ENCODE data around the gene PSMG2.

DNA sequence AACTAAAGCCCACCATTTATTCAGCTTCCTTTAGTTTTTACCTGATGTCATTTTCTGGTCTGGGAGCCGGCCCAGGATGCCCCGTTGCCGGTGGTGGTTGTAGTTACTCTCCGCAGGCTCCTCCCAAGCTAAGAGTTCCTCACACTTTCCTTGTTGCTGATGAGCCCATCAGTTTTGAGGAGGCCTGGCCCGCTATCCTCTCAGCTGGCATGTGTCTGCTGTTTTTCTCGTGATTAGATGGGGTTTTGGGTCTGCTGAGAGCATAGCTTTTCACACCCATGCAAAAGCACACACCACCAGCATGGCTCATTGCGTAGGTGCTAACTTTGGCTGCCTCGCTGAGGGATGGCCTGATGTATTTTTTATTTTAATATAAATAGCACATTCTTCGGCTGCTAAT, 72.1 kb downstream of the PSMG2 start:
- no peak for TF ChIP-seq POLR2A (IDR thresholded peaks at IDR 0.05)
- TF ChIP-seq, protein P1, sequence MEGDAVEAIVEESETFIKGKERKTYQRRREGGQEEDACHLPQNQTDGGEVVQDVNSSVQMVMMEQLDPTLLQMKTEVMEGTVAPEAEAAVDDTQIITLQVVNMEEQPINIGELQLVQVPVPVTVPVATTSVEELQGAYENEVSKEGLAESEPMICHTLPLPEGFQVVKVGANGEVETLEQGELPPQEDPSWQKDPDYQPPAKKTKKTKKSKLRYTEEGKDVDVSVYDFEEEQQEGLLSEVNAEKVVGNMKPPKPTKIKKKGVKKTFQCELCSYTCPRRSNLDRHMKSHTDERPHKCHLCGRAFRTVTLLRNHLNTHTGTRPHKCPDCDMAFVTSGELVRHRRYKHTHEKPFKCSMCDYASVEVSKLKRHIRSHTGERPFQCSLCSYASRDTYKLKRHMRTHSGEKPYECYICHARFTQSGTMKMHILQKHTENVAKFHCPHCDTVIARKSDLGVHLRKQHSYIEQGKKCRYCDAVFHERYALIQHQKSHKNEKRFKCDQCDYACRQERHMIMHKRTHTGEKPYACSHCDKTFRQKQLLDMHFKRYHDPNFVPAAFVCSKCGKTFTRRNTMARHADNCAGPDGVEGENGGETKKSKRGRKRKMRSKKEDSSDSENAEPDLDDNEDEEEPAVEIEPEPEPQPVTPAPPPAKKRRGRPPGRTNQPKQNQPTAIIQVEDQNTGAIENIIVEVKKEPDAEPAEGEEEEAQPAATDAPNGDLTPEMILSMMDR (IDR thresholded peaks at IDR 0.05): no peak

Data from heart left ventricle (tissue), 13 donors.